Epithelial cell of umbilical artery (primary cell): ENCODE data around the gene ZFYVE9. TPM values are rescaled to one million over a fixed set of nuclear protein-coding genes. Genes with fewer than 3 reads are reported as not detected.

Experiments used
- total RNA-seq: library from RNA; depleted of rRNA; stranded (reverse); fragments of >200 nt; gene quantifications from 2 replicates; pipeline ENCODE4 v1.2.3, GENCODE V29; 2014

ZFYVE9 gene, protein sequence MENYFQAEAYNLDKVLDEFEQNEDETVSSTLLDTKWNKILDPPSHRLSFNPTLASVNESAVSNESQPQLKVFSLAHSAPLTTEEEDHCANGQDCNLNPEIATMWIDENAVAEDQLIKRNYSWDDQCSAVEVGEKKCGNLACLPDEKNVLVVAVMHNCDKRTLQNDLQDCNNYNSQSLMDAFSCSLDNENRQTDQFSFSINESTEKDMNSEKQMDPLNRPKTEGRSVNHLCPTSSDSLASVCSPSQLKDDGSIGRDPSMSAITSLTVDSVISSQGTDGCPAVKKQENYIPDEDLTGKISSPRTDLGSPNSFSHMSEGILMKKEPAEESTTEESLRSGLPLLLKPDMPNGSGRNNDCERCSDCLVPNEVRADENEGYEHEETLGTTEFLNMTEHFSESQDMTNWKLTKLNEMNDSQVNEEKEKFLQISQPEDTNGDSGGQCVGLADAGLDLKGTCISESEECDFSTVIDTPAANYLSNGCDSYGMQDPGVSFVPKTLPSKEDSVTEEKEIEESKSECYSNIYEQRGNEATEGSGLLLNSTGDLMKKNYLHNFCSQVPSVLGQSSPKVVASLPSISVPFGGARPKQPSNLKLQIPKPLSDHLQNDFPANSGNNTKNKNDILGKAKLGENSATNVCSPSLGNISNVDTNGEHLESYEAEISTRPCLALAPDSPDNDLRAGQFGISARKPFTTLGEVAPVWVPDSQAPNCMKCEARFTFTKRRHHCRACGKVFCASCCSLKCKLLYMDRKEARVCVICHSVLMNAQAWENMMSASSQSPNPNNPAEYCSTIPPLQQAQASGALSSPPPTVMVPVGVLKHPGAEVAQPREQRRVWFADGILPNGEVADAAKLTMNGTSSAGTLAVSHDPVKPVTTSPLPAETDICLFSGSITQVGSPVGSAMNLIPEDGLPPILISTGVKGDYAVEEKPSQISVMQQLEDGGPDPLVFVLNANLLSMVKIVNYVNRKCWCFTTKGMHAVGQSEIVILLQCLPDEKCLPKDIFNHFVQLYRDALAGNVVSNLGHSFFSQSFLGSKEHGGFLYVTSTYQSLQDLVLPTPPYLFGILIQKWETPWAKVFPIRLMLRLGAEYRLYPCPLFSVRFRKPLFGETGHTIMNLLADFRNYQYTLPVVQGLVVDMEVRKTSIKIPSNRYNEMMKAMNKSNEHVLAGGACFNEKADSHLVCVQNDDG (N-terminal part only)
- 26.6 and 31.3 TPM in 2 replicates for total RNA-seq

DNA sequence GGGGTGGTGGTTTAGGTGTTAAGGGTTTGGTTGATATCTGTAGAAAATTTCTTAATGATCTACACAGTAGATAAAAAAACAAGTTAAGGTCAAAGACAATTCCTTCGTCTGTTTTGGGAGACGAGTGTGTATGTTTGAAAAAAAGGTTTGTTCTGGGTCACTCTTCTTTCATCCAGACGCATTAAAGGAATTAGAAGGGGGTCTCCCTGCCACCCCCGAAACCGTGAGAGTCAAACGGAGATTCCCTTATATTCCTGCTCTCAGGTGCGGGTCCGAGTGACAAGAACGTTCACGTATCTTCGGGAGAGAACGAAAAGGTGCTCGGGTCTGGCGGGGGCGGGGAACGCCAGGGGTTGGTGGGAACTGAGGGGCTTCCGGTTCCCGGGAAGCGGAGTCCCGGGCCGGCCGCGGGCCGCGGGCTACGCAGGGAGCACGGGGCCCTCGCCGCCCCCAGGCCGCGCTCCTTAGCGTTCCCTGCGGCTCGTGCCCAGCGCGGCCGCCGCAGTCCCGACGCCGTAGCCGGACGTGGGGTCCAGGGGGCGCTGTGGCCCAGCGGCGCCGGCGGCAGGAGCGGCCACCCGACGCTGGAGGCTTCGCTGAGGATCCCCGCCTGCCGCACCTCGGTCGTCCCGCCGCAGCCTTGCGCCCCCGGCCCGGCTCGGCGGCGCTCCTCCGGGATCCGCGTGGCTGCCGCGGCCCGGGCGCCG, at the start of gene ZFYVE9:
ZFYVE9 (plus strand) TSS at position 577 of the 707 bp plus-strand sequence. CDS start 91,118 bp downstream, outside the sequence.

DNA sequence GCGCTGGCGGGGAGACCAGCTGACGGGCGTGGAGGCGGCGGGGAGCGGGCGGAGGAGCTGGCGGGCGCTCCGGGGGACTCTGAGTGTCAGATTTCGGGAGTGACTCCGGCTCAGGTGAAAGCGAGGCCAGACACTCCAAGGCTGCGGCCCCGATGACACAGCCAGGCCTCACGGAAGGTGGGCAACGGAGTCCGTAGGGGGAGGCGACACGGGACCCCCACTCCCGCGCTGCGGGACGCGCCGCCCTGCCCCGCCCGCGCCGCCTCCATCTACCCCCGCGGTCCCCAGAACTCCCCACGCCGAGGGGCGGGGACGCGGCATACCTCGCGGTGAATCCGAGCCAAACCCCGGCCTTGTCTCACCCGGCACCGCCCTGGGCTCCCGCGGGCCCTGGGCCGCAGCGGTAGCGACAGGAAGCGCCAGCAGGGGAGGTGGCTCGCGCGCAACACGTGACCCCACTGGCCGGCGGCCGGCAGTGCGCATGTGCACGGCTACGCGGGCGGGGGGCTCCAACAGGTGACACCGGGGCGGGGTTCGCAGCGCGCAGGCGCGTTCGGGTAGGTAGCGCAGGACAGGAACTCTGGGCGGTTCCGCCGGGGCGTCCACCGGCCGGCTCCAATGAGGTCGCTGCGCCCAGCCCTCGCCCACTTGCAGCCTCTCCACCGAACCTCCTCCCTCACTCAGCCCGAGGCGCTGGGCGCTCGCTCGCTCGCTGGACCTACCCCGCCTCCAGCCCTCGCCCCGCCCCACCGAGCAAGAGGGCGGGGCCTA, 224.0 kb downstream of the ZFYVE9 start, which contains the start of gene CC2D1B:
CC2D1B (minus strand) TSS at position 460 of the 771 bp plus-strand sequence. CDS start 1,585 bp downstream, outside the sequence.

Other genes starting within 250 kb of the ZFYVE9 start
- 3.0 and 5.8 TPM in 2 replicates for gene RAB3B, start 151.4 kb upstream of the ZFYVE9 start, total RNA-seq
- gene KTI12, start 108.3 kb upstream of the ZFYVE9 start, total RNA-seq: 11.9 and 14.6 TPM in 2 replicates
- gene TXNDC12, start 86.9 kb upstream of the ZFYVE9 start, total RNA-seq: 30.2 and 39.8 TPM in 2 replicates
- gene BTF3L4, start 85.8 kb upstream of the ZFYVE9 start, total RNA-seq: 79.3 and 102 TPM in 2 replicates
- gene CC2D1B, start 224.1 kb downstream of the ZFYVE9 start, total RNA-seq: 16.3 and 17.2 TPM in 2 replicates